WTC11 (cell line): ENCODE data around the gene RNF182. TPM values are rescaled to one million over a fixed set of nuclear protein-coding genes. Genes with fewer than 3 reads are reported as not detected.

ENCODE experiments used
- ATAC-seq: fragments of 200-7000 bp; cut with Tn5 transposase; 2 replicates; pipeline ENCODE4 v1.10.0; 2021; ENCODE audit warnings: mild to moderate bottlenecking, moderate library complexity
- CTCF ChIA-PET: fragments of 300-600 bp; sonication (Branson Sonifier 250); formaldehyde crosslinking; loops from one replicate; lab custom pipeline; 2021; ENCODE audit warnings: antibody characterized with exemption; lab: Charles Lee
- POLR2A ChIA-PET: fragments of 350-600 bp; sonication (Branson Sonifier 250); formaldehyde crosslinking; loops from one replicate; lab custom pipeline; 2021; ENCODE audit warnings: antibody characterized with exemption; lab: Charles Lee
- DNase-seq: peaks from one replicate; pipeline ENCODE4 v3.0.0; 2021; ENCODE audit warnings: low spot score
- H3K27ac Mint-ChIP-seq: 2 replicates; pipeline ENCODE4 v1.8.0; 2021; ENCODE audit warnings: mixed read lengths
- H3K27me3 Mint-ChIP-seq: 2 replicates; pipeline ENCODE4 v1.8.0; 2021; ENCODE audit warnings: low read depth, mild to moderate bottlenecking, moderate library complexity, mixed read lengths
- H3K36me3 Mint-ChIP-seq: 2 replicates; pipeline ENCODE4 v1.8.0; 2021; ENCODE audit warnings: mixed read lengths
- H3K4me1 Mint-ChIP-seq: 2 replicates; pipeline ENCODE4 v1.8.0; 2022; ENCODE audit warnings: mixed read lengths
- H3K4me3 Mint-ChIP-seq: 2 replicates; pipeline ENCODE4 v1.8.0; 2021; ENCODE audit warnings: mild to moderate bottlenecking, moderate library complexity, mixed read lengths
- H3K9me3 Mint-ChIP-seq: 2 replicates; pipeline ENCODE4 v1.8.0; 2021; ENCODE audit warnings: mixed read lengths
- ATF3 ChIP-seq: sonication (generic); formaldehyde crosslinking; conservative IDR thresholded peaks from 2 replicates; pipeline ENCODE4 v1.8.1; 2022; ENCODE audit warnings: mild to moderate bottlenecking, missing genetic modification reagents
- CBFB ChIP-seq: sonication (generic); formaldehyde crosslinking; IDR thresholded peaks from 2 replicates; pipeline ENCODE4 v1.8.1; 2022; ENCODE audit warnings: mild to moderate bottlenecking, low read depth, missing genetic modification reagents
- CDX4 ChIP-seq: fragments of 250-450 bp; sonication (Bioruptor Pico); IDR thresholded peaks from 2 replicates; pipeline ENCODE4 v1.9.0; 2021; ENCODE audit warnings: moderate library complexity, mild to moderate bottlenecking, inconsistent platforms, borderline replicate concordance
- ETV6 ChIP-seq: sonication (generic); formaldehyde crosslinking; IDR thresholded peaks from 2 replicates; pipeline ENCODE4 v1.8.1; 2022; ENCODE audit warnings: mild to moderate bottlenecking, missing genetic modification reagents
- FOXK1 ChIP-seq: sonication (generic); formaldehyde crosslinking; IDR thresholded peaks from 2 replicates; pipeline ENCODE4 v1.8.0; 2022; ENCODE audit warnings: mild to moderate bottlenecking, moderate library complexity, missing genetic modification reagents
- GABPB1 ChIP-seq: sonication (generic); formaldehyde crosslinking; IDR thresholded peaks from 2 replicates; pipeline ENCODE4 v1.8.1; 2023; ENCODE audit warnings: mild to moderate bottlenecking, missing genetic modification reagents
- GRHL2 ChIP-seq: fragments of 250-450 bp; sonication (Bioruptor Pico); IDR thresholded peaks from 2 replicates; pipeline ENCODE4 v1.8.0; 2022; ENCODE audit warnings: mild to moderate bottlenecking, moderate library complexity; ENCODE audit not compliant: insufficient replicate concordance, severe bottlenecking
- KAT7 ChIP-seq: sonication (generic); formaldehyde crosslinking; IDR thresholded peaks from 2 replicates; pipeline ENCODE4 v1.8.1; 2023; ENCODE audit warnings: missing genetic modification reagents, mild to moderate bottlenecking, borderline replicate concordance
- MXD4 ChIP-seq: fragments of 250-450 bp; sonication (Bioruptor Pico); IDR thresholded peaks from 2 replicates; pipeline ENCODE4 v1.8.0; 2021; ENCODE audit warnings: mild to moderate bottlenecking, moderate library complexity, borderline replicate concordance
- NFE2L1 ChIP-seq: sonication (generic); formaldehyde crosslinking; IDR thresholded peaks from 2 replicates; pipeline ENCODE4 v1.8.1; 2023; ENCODE audit warnings: missing genetic modification reagents
- NR2C2 ChIP-seq: sonication (generic); formaldehyde crosslinking; IDR thresholded peaks from 2 replicates; pipeline ENCODE4 v1.8.0; 2022; ENCODE audit warnings: mild to moderate bottlenecking, missing genetic modification reagents
- NR3C1 ChIP-seq: sonication (generic); formaldehyde crosslinking; conservative IDR thresholded peaks from 2 replicates; pipeline ENCODE4 v1.8.1; 2023; ENCODE audit warnings: low read depth, mild to moderate bottlenecking, missing genetic modification reagents
- OVOL2 ChIP-seq: fragments of 250-450 bp; sonication (Bioruptor Pico); IDR thresholded peaks from 2 replicates; pipeline ENCODE4 v1.9.0; 2021; ENCODE audit warnings: mild to moderate bottlenecking, borderline replicate concordance
- PRDM15 ChIP-seq: sonication (generic); formaldehyde crosslinking; IDR thresholded peaks from 2 replicates; pipeline ENCODE4 v1.8.0; 2022; ENCODE audit warnings: missing genetic modification reagents
- RELA ChIP-seq: sonication (generic); formaldehyde crosslinking; IDR thresholded peaks from 2 replicates; pipeline ENCODE4 v1.8.1; 2022; ENCODE audit warnings: missing genetic modification reagents, mild to moderate bottlenecking, borderline replicate concordance
- RORB ChIP-seq: fragments of 250-450 bp; sonication (Bioruptor Pico); IDR thresholded peaks from 2 replicates; pipeline ENCODE4 v1.9.0; 2021; ENCODE audit warnings: mild to moderate bottlenecking
- TEAD1 ChIP-seq: sonication (generic); formaldehyde crosslinking; IDR thresholded peaks from 2 replicates; pipeline ENCODE4 v1.8.0; 2022; ENCODE audit warnings: mild to moderate bottlenecking, missing genetic modification reagents
- ZBTB43 ChIP-seq: sonication (generic); formaldehyde crosslinking; IDR thresholded peaks from 2 replicates; pipeline ENCODE4 v1.8.1; 2023; ENCODE audit warnings: mild to moderate bottlenecking, missing genetic modification reagents
- ZNF138 ChIP-seq: sonication (generic); formaldehyde crosslinking; conservative IDR thresholded peaks from 2 replicates; pipeline ENCODE4 v1.8.1; 2022; ENCODE audit warnings: mild to moderate bottlenecking, moderate library complexity, missing genetic modification reagents
- ZNF671 ChIP-seq: fragments of 250-450 bp; sonication (Bioruptor Pico); IDR thresholded peaks from 2 replicates; pipeline ENCODE4 v1.8.0; 2021; ENCODE audit warnings: mild to moderate bottlenecking
- total RNA-seq: library from RNA; stranded (reverse); gene quantifications from 3 replicates; pipeline ENCODE4 v1.2.3, GENCODE V29; 2021
- TF ChIP-seq, protein P1 (sequence below): sonication (generic); formaldehyde crosslinking; IDR thresholded peaks from 2 replicates; pipeline ENCODE4 v1.8.0; 2022; ENCODE audit warnings: mild to moderate bottlenecking, missing genetic modification reagents

RNF182 gene
- total RNA-seq, 1 experiment from 2014 or later, result 6.7 TPM

DNA sequence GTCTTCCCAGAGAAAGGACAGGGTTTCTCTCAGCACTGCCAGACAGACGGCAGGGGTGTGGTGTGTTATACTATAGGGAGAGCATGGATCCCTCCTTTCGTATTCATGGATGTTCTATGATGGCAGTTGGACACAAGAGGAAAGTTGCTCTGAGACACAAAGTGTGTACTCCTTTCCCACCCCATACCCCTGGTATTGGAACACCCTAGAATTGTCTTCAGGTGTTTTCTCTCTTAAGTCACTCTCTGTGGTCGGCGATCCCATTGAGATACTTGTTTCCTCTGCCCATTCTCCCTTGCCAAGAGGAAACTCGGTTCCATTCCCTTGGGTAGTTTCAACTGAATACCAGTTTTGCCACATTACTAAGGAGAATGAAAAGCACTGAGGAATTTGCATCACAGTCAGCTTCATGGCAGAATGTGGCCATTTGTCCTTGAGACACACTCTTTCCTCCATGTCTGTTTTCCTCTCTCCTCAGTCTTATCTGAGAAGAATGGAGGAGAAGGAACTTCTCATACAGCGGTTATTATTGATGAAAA lies 53.4 kb downstream of the RNF182 start:
- peaks cover 22% of the 10 kb centered on the region for H3K4me1 Mint-ChIP-seq
- POLR2A ChIA-PET, result no interaction called here
- no peak overlapping the region for H3K27ac Mint-ChIP-seq
- peaks cover 14% of the 10 kb centered on the region for H3K9me3 Mint-ChIP-seq
- no peak overlapping the region for H3K4me3 Mint-ChIP-seq
- no peak for TF ChIP-seq ETV6 (CRISPR knock-in tag)
- TF ChIP-seq OVOL2 (CRISPR knock-in tag), result no peak
- no peak for TF ChIP-seq FOXK1 (CRISPR knock-in tag)
- no peak for TF ChIP-seq MXD4 (CRISPR knock-in tag)
- TF ChIP-seq NR2C2 (CRISPR knock-in tag), result no peak
- TF ChIP-seq NR3C1, result no peak
- TF ChIP-seq CDX4 (CRISPR knock-in tag), result no peak
- TF ChIP-seq ZNF138 (CRISPR knock-in tag), result no peak
- no peak for TF ChIP-seq ZNF671 (CRISPR knock-in tag)
- no peak for TF ChIP-seq KAT7 (CRISPR knock-in tag)
- no peak for TF ChIP-seq RORB
- no peak for TF ChIP-seq GABPB1 (CRISPR knock-in tag)
- no peak for TF ChIP-seq GRHL2 (CRISPR knock-in tag)
- no peak for TF ChIP-seq ATF3 (CRISPR knock-in tag)
- TF ChIP-seq CBFB (CRISPR knock-in tag), result no peak
- TF ChIP-seq NFE2L1 (CRISPR knock-in tag), result no peak
- TF ChIP-seq TEAD1, result no peak
- no peak for TF ChIP-seq RELA (CRISPR knock-in tag)
- TF ChIP-seq ZBTB43 (CRISPR knock-in tag), result no peak
- TF ChIP-seq, protein P1, sequence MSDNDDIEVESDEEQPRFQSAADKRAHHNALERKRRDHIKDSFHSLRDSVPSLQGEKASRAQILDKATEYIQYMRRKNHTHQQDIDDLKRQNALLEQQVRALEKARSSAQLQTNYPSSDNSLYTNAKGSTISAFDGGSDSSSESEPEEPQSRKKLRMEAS (CRISPR knock-in tag), result no peak
- no peaks in the 10 kb centered on the region; the same call in 1 of the 2 replicates for H3K27me3 Mint-ChIP-seq
- CTCF ChIA-PET, result interaction anchor here (1.1 kb wide), 1 partner anchor 68 kb away, joined by 3 read pairs; no protein-coding TSS in a partner anchor
- DNase-seq (no peak), ATAC-seq (no peak)
- H3K36me3 Mint-ChIP-seq, result peaks cover 14% of the 10 kb centered on the region

DNA sequence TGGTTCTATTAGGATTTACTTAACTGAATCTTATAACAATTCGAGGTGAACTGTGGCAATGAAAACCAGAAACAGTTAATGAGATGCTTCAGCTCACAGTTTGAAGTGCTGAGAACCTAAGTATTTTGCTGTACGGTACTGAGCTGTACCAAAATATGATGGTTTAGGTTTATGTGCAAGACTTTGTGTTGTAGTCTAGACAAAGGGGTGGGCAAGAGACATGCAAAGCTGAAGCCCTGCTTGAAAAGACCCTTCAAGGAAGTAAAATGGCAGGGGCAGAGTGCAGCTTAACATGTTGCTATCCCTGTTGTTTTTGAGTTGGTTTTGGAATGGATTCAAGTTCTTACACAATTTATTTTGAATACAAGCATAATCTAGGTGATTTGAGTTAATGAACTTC lies 54.0 kb downstream of the RNF182 start:
- peaks cover 8% of the 10 kb centered on the region for H3K36me3 Mint-ChIP-seq
- peaks cover 8% of the 10 kb centered on the region for H3K9me3 Mint-ChIP-seq
- H3K27me3 Mint-ChIP-seq, result no peaks in the 10 kb centered on the region; the same call in 1 of the 2 replicates
- no peak overlapping the region for H3K27ac Mint-ChIP-seq
- H3K4me1 Mint-ChIP-seq, result peaks cover 22% of the 10 kb centered on the region
- TF ChIP-seq PRDM15 (CRISPR knock-in tag), result no peak
- ChIA-PET POLR2A (no interaction called here), CTCF (interaction anchor here (1.1 kb wide), 1 partner anchor 68 kb away, joined by 3 read pairs; no protein-coding TSS in a partner anchor)
- no peak for ATAC-seq
- DNase-seq, result no peak
- no peak overlapping the region for H3K4me3 Mint-ChIP-seq
